ENCODE results near the gene RASSF1.
A peak's percentile ranks its signal among the peaks of the same experiment; 100 is the strongest.

RASSF1 gene

GRCh38 chr3:50350527-50351322, 10.1 kb upstream of the RASSF1 start, which contains the start of the genes CYB561D2 and NPRL2:
CYB561D2 (plus strand) TSS chr3:50350862; CDS start chr3:50351434, 572 bp downstream.
NPRL2 (minus strand) TSS chr3:50350775; CDS start chr3:50350652, 123 bp downstream.
- Histone ChIP-seq H3K27me3 (no peaks in the 10 kb centered on the region), H3K9me3 (no peaks in the 10 kb centered on the region), H3K36me3 (peaks cover 23% of the 10 kb centered on the region), H3K4me1 (peaks cover 3% of the 10 kb centered on the region; the same call in 1 of the 2 replicates), H3K4me3 (ENCODE audit: low read depth, low read length) (peak within 1 kb of the TSS; percentile 77)
- DNase-seq = peak; percentile 94
- TF ChIP-seq CTCF (IDR thresholded peaks at IDR 0.05; ENCODE audit: low read depth, low read length) = no peak

GRCh38 chr3:50350213-50350526, 9.5 kb upstream of the RASSF1 start:
- Histone ChIP-seq H3K9me3 (no peaks in the 10 kb centered on the region), H3K4me3 (ENCODE audit: low read depth, low read length) (peak overlapping the region; percentile 77), H3K36me3 (peaks cover 21% of the 10 kb centered on the region), H3K27me3 (no peaks in the 10 kb centered on the region), H3K4me1 (peaks cover 3% of the 10 kb centered on the region; the same call in 1 of the 2 replicates)
- no peak for DNase-seq
- TF ChIP-seq CTCF (IDR thresholded peaks at IDR 0.05; ENCODE audit: low read depth, low read length) = no peak

- Histone ChIP-seq H3K36me3 (peaks cover 9% of the 10 kb centered on the region), H3K27me3 (no peaks in the 10 kb centered on the region), H3K4me1 (peaks cover 3% of the 10 kb centered on the region; the same call in 1 of the 2 replicates), H3K9me3 (no peaks in the 10 kb centered on the region), H3K4me3 (ENCODE audit: low read depth, low read length) (no peak overlapping the region)
- DNase-seq = peak; percentile 70
- peak; percentile 52 for TF ChIP-seq CTCF (IDR thresholded peaks at IDR 0.05; ENCODE audit: low read depth, low read length)
Observed at GRCh38 chr3:50347187-50347813, 6.7 kb upstream of the RASSF1 start.

- Histone ChIP-seq H3K4me3 (ENCODE audit: low read depth, low read length) (peak within 1 kb of the TSS; percentile 48), H3K4me1 (no peaks in the 10 kb centered on the region), H3K36me3 (peaks cover 9% of the 10 kb centered on the region), H3K27me3 (no peaks in the 10 kb centered on the region), H3K9me3 (no peaks in the 10 kb centered on the region)
- no peak for TF ChIP-seq CTCF (IDR thresholded peaks at IDR 0.05; ENCODE audit: low read depth, low read length)
- DNase-seq = peak; percentile 67
Observed at GRCh38 chr3:50345586-50346234, 5.1 kb upstream of the RASSF1 start, which contains the start of gene ZMYND10. ZMYND10 (minus strand) TSS chr3:50345732; CDS start chr3:50345579, 153 bp downstream.

- H3K4me1 ChIP-seq = no peaks in the 10 kb centered on the region
- no peaks in the 10 kb centered on the region for H3K27me3 ChIP-seq
- H3K9me3 ChIP-seq = no peaks in the 10 kb centered on the region
- no peak for DNase-seq
- no peak for TF ChIP-seq CTCF (IDR thresholded peaks at IDR 0.05; ENCODE audit: low read depth, low read length)
- H3K36me3 ChIP-seq = peaks cover 9% of the 10 kb centered on the region
- H3K4me3 ChIP-seq (ENCODE audit: low read depth, low read length) = peak overlapping the region; percentile 48; the same call in 1 of the 2 replicates
Observed at GRCh38 chr3:50345008-50345407, 4.4 kb upstream of the RASSF1 start.

Data from BE2C (cell line).